GM12878 (cell line): ENCODE measurements around the gene COL4A1.

ENCODE experiments used
- BCL3 ChIP-seq: IDR thresholded peaks from 2 replicates; pipeline ENCODE4 v1.6.1; 2011; ENCODE audit warnings: borderline replicate concordance, low read depth, mild to moderate bottlenecking, moderate library complexity, low read length; ENCODE audit not compliant: insufficient read depth, poor library complexity, severe bottlenecking
- DPF2 ChIP-seq: fragments of 450-650 bp; IDR thresholded peaks from 2 replicates; pipeline ENCODE4 v1.6.1; 2017; ENCODE audit warnings: mild to moderate bottlenecking
- E2F8 ChIP-seq: fragments of 450-650 bp; IDR thresholded peaks from 2 replicates; pipeline ENCODE4 v1.6.1; 2018; ENCODE audit warnings: mild to moderate bottlenecking, low read depth, moderate library complexity; ENCODE audit not compliant: partially characterized antibody
- EP300 ChIP-seq, 2 experiments: fragments of 150-350 bp in 1 of 2; IDR thresholded peaks; 2 replicates each; pipeline ENCODE4 v1.6.1; 2011 to 2012; ENCODE audit warnings: low read depth in 2 of 2, low read length in 2 of 2, borderline replicate concordance in 1 of 2, improper control_type of control experiment in 1 of 2, inconsistent platforms in 1 of 2; ENCODE audit not compliant: control insufficient read depth in 1 of 2
- MXI1 ChIP-seq: fragments of 150-350 bp; IDR thresholded peaks from 2 replicates; pipeline ENCODE4 v1.6.1; 2011; ENCODE audit warnings: low read depth, mild to moderate bottlenecking, inconsistent platforms, low read length, improper control_type of control experiment
- RCOR1 ChIP-seq: conservative IDR thresholded peaks from 2 replicates; pipeline ENCODE4 v1.6.1; 2012; ENCODE audit warnings: low read depth, low read length, improper control_type of control experiment
- TARDBP ChIP-seq: IDR thresholded peaks from 2 replicates; pipeline ENCODE4 v1.6.1; 2016; ENCODE audit warnings: borderline replicate concordance
- TCF12 ChIP-seq: IDR thresholded peaks from 2 replicates; pipeline ENCODE4 v1.6.1; 2011; ENCODE audit warnings: low read depth, mild to moderate bottlenecking, low read length
- ZBTB4 ChIP-seq: fragments of 450-650 bp; formaldehyde crosslinking; IDR thresholded peaks from 2 replicates; pipeline ENCODE4 v1.4.0; 2022; ENCODE audit warnings: mild to moderate bottlenecking, moderate library complexity
- ZNF24 ChIP-seq: fragments of 450-650 bp; IDR thresholded peaks from 2 replicates; pipeline ENCODE4 v1.6.1; 2017; ENCODE audit warnings: antibody characterized with exemption, mild to moderate bottlenecking
- TF ChIP-seq, protein P1 (sequence below), 3 experiments: IDR thresholded peaks in 2 of 3; conservative IDR thresholded peaks in 1 of 3; 2 replicates each; pipeline ENCODE4 v1.5.1; 2011; ENCODE audit warnings: low read depth in 3 of 3, low read length in 3 of 3, mild to moderate bottlenecking in 3 of 3, control low read depth in 2 of 3, moderate library complexity in 2 of 3, inconsistent platforms in 1 of 3, mixed read lengths in 1 of 3; ENCODE audit not compliant: control insufficient read depth in 2 of 3, insufficient read depth in 1 of 3; ENCODE audit errors: extremely low read depth in 1 of 3
- TF ChIP-seq, protein P2 (sequence below): IDR thresholded peaks from 2 replicates; pipeline ENCODE4 v1.6.1; 2012; ENCODE audit warnings: low read depth, low read length, improper control_type of control experiment

DNA sequence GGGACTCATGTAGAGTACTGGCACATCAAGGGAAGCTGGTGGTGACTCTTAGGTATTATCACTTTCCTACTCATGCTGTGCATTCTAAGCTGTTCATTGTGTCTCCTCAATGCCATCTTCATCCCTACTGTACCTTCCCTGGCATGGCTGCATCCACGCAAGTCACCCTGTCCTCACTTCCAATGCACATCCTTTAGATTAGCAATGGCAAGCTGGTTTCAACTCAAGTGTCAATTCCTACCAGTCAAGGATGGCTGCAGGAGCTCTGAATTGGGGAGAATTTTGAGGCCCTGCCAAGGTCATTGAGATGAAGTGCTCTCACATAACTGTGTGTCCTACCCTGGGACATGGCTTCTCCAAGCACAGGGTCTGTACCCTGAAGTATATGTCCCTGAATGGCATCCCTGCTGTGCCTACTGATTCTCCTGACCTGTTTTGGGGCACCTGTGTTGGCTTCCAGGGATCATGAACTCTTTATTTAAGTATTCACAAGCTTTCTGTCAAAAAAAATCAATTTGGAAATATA lies 24.6 kb downstream of the COL4A1 start:
- TF ChIP-seq DPF2 = no peak
- TF ChIP-seq ZNF24 = no peak
- TF ChIP-seq BCL3 = no peak
- TF ChIP-seq, protein P1, sequence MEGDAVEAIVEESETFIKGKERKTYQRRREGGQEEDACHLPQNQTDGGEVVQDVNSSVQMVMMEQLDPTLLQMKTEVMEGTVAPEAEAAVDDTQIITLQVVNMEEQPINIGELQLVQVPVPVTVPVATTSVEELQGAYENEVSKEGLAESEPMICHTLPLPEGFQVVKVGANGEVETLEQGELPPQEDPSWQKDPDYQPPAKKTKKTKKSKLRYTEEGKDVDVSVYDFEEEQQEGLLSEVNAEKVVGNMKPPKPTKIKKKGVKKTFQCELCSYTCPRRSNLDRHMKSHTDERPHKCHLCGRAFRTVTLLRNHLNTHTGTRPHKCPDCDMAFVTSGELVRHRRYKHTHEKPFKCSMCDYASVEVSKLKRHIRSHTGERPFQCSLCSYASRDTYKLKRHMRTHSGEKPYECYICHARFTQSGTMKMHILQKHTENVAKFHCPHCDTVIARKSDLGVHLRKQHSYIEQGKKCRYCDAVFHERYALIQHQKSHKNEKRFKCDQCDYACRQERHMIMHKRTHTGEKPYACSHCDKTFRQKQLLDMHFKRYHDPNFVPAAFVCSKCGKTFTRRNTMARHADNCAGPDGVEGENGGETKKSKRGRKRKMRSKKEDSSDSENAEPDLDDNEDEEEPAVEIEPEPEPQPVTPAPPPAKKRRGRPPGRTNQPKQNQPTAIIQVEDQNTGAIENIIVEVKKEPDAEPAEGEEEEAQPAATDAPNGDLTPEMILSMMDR (IDR thresholded peaks at IDR 0.05 in 2 of 3, conservative IDR thresholded peaks at IDR 0.05 in 1 of 3; ENCODE audit: control insufficient read depth in 2 of 3, extremely low read depth in 1 of 3, insufficient read depth in 1 of 3, low read depth in 3 of 3, low read length in 3 of 3) = no peak
- no peak for TF ChIP-seq EP300 (IDR thresholded peaks at IDR 0.05; ENCODE audit: borderline replicate concordance in 1 of 2, control insufficient read depth in 1 of 2, low read depth in 2 of 2, low read length in 2 of 2)
- TF ChIP-seq, protein P2, sequence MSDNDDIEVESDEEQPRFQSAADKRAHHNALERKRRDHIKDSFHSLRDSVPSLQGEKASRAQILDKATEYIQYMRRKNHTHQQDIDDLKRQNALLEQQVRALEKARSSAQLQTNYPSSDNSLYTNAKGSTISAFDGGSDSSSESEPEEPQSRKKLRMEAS = no peak
- TF ChIP-seq MXI1 = no peak
- TF ChIP-seq ZBTB4 (CRISPR knock-in tag) = no peak
- TF ChIP-seq RCOR1 = no peak
- no peak for TF ChIP-seq TCF12
- no peak for TF ChIP-seq TARDBP
- no peak for TF ChIP-seq E2F8
